Activated B cell treated with CpG ODN at 0.5 μM for 24 hours (primary cell): ENCODE measurements around the gene RPS6KA2. TPM values are rescaled to one million over a fixed set of nuclear protein-coding genes. Genes with fewer than 3 reads are reported as not detected.
"Not testable (repeated sequence)": the region's sequence is repeated elsewhere in the genome, so short reads cannot be mapped to it uniquely, and the experiment has no call there.

ENCODE experiments used
- ATAC-seq: fragments of 200-7000 bp; cut with Tn5 transposase; one replicate; pipeline ENCODE4 v1.10.0; 2021; ENCODE audit warnings: low read depth, mild to moderate bottlenecking, moderate library complexity
- CTCF ChIA-PET: fragments of 350-600 bp; sonication (Branson Sonifier 250); formaldehyde crosslinking; loops from one replicate; lab custom pipeline; 2021; ENCODE audit warnings: antibody characterized with exemption; lab: Charles Lee
- POLR2A ChIA-PET: fragments of 350-600 bp; sonication (Branson Sonifier 250); formaldehyde crosslinking; loops from one replicate; lab custom pipeline; 2021; ENCODE audit warnings: antibody characterized with exemption; lab: Charles Lee
- DNase-seq: peaks from one replicate; pipeline ENCODE4 v3.0.0; 2022
- H3K27ac Mint-ChIP-seq: one replicate; pipeline ENCODE4 v1.8.0; 2020; ENCODE audit warnings: mixed read lengths
- H3K27me3 Mint-ChIP-seq: one replicate; pipeline ENCODE4 v1.8.0; 2021; ENCODE audit warnings: mixed read lengths
- H3K36me3 Mint-ChIP-seq: one replicate; pipeline ENCODE4 v1.8.0; 2021; ENCODE audit warnings: low read depth, mixed read lengths
- H3K4me1 Mint-ChIP-seq: one replicate; pipeline ENCODE4 v1.8.0; 2021; ENCODE audit warnings: mixed read lengths
- H3K4me3 Mint-ChIP-seq: one replicate; pipeline ENCODE4 v1.8.0; 2020; ENCODE audit warnings: mild to moderate bottlenecking, mixed read lengths
- H3K9me3 Mint-ChIP-seq: one replicate; pipeline ENCODE4 v1.8.0; 2020; ENCODE audit warnings: mixed read lengths
- CTCF ChIP-seq: fragments of 200-600 bp; IDR thresholded peaks from one replicate; pipeline ENCODE4 v1.8.0; 2022; ENCODE audit warnings: antibody characterized with exemption, mild to moderate bottlenecking
- intact Hi-C: fragments of 100-400 bp; cut with micrococcal nuclease; formaldehyde crosslinking; loops from one replicate; pipeline ENCODE4 v1.15.1; 2024
- total RNA-seq: library from RNA; stranded (reverse); gene quantifications from 2 replicates; pipeline ENCODE4 v1.2.3, GENCODE V29; 2022

RPS6KA2 gene
- total RNA-seq, 1 donor from 2014 or later, result 14.4 TPM

GRCh38 chr6:166395351-166395750, 231.7 kb downstream of the RPS6KA2 start:
- CTCF ChIA-PET, result no interaction called here
- peaks cover 19% of the 10 kb centered on the region for H3K27me3 Mint-ChIP-seq

GRCh38 chr6:166394036-166394892, 232.8 kb downstream of the RPS6KA2 start:
- TF ChIP-seq CTCF, result no peak
- Mint-ChIP-seq H3K4me3 (no peak overlapping the region), H3K27me3 (peaks cover 19% of the 10 kb centered on the region), H3K27ac (no peak overlapping the region), H3K36me3 (no peaks in the 10 kb centered on the region), H3K9me3 (no peaks in the 10 kb centered on the region), H3K4me1 (no peaks in the 10 kb centered on the region)
- DNase-seq, result no peak
- ATAC-seq, result no peak
- intact Hi-C loops, result no loop called here
- CTCF ChIA-PET, result interaction anchor here (1.5 kb wide), 1 partner anchor 80 kb away, joined by 3 read pairs; no protein-coding TSS in a partner anchor
- POLR2A ChIA-PET, result no interaction called here

More at GRCh38 chr6:166395351-166395750, 231.7 kb downstream of the RPS6KA2 start:
- DNase-seq, result no peak
- Mint-ChIP-seq H3K36me3 (no peaks in the 10 kb centered on the region), H3K4me3 (no peak overlapping the region), H3K4me1 (no peaks in the 10 kb centered on the region), H3K27ac (no peak overlapping the region), H3K9me3 (no peaks in the 10 kb centered on the region)
- no peak for TF ChIP-seq CTCF
- intact Hi-C loops, result no loop called here
- no peak for ATAC-seq
- POLR2A ChIA-PET, result no interaction called here

- ChIA-PET CTCF (interaction anchor here (1.5 to 2.0 kb wide), 2 partner anchors 8 to 80 kb away, joined by 3 to 8 read pairs; no protein-coding TSS in a partner anchor), POLR2A (no interaction called here)
- no peak for TF ChIP-seq CTCF
- no peaks in the 10 kb centered on the region for H3K9me3 Mint-ChIP-seq
- peaks cover 19% of the 10 kb centered on the region for H3K27me3 Mint-ChIP-seq
- no peak overlapping the region for H3K27ac Mint-ChIP-seq
- no peak for ATAC-seq
- H3K4me3 Mint-ChIP-seq, result no peak overlapping the region
- H3K4me1 Mint-ChIP-seq, result no peaks in the 10 kb centered on the region
- no peak for DNase-seq
- intact Hi-C loops, result no loop called here
- no peaks in the 10 kb centered on the region for H3K36me3 Mint-ChIP-seq
Observed at GRCh38 chr6:166393535-166393823, 233.6 kb downstream of the RPS6KA2 start.

GRCh38 chr6:166392755-166393534, 234.1 kb downstream of the RPS6KA2 start:
- intact Hi-C loops, POLR2A ChIA-PET, H3K4me3 Mint-ChIP-seq, H3K36me3 Mint-ChIP-seq, ATAC-seq, H3K4me1 Mint-ChIP-seq, DNase-seq, H3K9me3 Mint-ChIP-seq, H3K27ac Mint-ChIP-seq: not testable (repeated sequence)
- CTCF ChIA-PET, result interaction anchor here (1.1 to 2.0 kb wide), 3 partner anchors 8 to 79 kb away, joined by 3 to 8 read pairs (median 4); no protein-coding TSS in a partner anchor
- H3K27me3 Mint-ChIP-seq, result peaks cover 19% of the 10 kb centered on the region

- ChIA-PET POLR2A (no interaction called here), CTCF (interaction anchor here (1.2 to 1.7 kb wide), 2 partner anchors 11 to 76 kb away, joined by 3 to 5 read pairs; no protein-coding TSS in a partner anchor)
- no peak for ATAC-seq
- H3K4me3 Mint-ChIP-seq, result no peak overlapping the region
- H3K27me3 Mint-ChIP-seq, result peaks cover 6% of the 10 kb centered on the region
- no peak for TF ChIP-seq CTCF
- H3K36me3 Mint-ChIP-seq, result no peaks in the 10 kb centered on the region
- H3K4me1 Mint-ChIP-seq, result peaks cover 1% of the 10 kb centered on the region
- no peak overlapping the region for H3K27ac Mint-ChIP-seq
- no peak for DNase-seq
- no peaks in the 10 kb centered on the region for H3K9me3 Mint-ChIP-seq
- intact Hi-C loops, result no loop called here
Observed at GRCh38 chr6:166389119-166389518, 237.9 kb downstream of the RPS6KA2 start.
